ENCODE data around the gene ITPR3. TPM values are rescaled to one million over a fixed set of nuclear protein-coding genes. Genes with fewer than 3 reads are reported as not detected.

ITPR3 gene
- total RNA-seq, 4 donors from 2014 or later, result 11.8 to 25.0 (median 19.6) TPM

GRCh38 chr6:33577106-33577535 is 44.0 kb upstream of the ITPR3 start:
- H3K4me3 ChIP-seq, result no peak overlapping the region
- H3K27ac ChIP-seq, result peak overlapping the region in 3 of 4 donors; percentile 38 to 87 (median 66)
- WGBS, 2 donors (ENCODE audit: low coverage in 1 of 2), result 41 to 80% methylated on average over 1 to 5 of the region's 9 CpGs
- H3K9me3 ChIP-seq, result no peaks in the 10 kb centered on the region
- ATAC-seq, result peak; percentile 38
- H3K4me1 ChIP-seq, result peaks cover 0 to 34% (median 21%) of the 10 kb centered on the region in 3 donors
- no peaks in the 10 kb centered on the region for H3K27me3 ChIP-seq
- TF ChIP-seq POLR2A (IDR thresholded peaks at IDR 0.05), result no peak
- TF ChIP-seq EP300 (IDR thresholded peaks at IDR 0.05), result no peak
- peaks cover 0 to 59% of the 10 kb centered on the region in 2 donors for H3K36me3 ChIP-seq

DNA sequence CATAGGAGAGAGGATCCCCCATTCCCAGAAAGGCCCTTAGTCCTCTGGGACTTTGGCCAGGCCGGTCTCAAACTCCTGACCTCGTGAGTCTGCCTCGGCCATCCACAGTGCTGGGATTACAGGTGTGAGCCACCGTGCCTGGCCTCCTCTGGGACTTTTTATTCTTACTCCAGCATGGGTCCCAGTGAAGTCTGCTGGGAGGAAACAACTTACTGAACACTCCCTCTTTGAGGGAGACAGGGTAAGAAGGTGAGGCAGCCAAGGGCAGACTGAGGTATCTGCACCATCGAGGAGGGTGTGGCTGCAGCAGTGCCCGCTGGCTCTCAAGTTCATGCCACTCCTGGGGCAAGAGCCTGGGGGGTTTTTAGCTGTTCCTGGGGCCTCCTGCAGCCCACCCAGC is 43.4 kb upstream of the ITPR3 start:
- ATAC-seq, result no peak
- peaks cover 0 to 54% of the 10 kb centered on the region in 2 donors for H3K36me3 ChIP-seq
- H3K4me3 ChIP-seq, result no peak overlapping the region
- TF ChIP-seq POLR2A (IDR thresholded peaks at IDR 0.05) (no peak), POLR2AphosphoS5 (IDR thresholded peaks at IDR 0.05) (no peak), EP300 (IDR thresholded peaks at IDR 0.05) (no peak), CTCF (IDR thresholded peaks at IDR 0.05) (no peak)
- H3K4me1 ChIP-seq, result peaks cover 0 to 33% (median 21%) of the 10 kb centered on the region in 3 donors
- no peaks in the 10 kb centered on the region for H3K9me3 ChIP-seq
- peak overlapping the region in 3 of 4 donors; percentile 38 to 87 (median 66) for H3K27ac ChIP-seq
- 80% methylated on average over 2 of the region's 6 CpGs; no CpG with 5 or more reads in 1 of the 2 donors for WGBS, 2 donors (ENCODE audit: low coverage in 1 of 2)
- no peaks in the 10 kb centered on the region for H3K27me3 ChIP-seq

GRCh38 chr6:33578164-33578563 is 43.0 kb upstream of the ITPR3 start:
- Histone ChIP-seq H3K9me3 (no peaks in the 10 kb centered on the region), H3K27ac (peak overlapping the region in 2 of 4 donors; percentile 38 to 87)

DNA sequence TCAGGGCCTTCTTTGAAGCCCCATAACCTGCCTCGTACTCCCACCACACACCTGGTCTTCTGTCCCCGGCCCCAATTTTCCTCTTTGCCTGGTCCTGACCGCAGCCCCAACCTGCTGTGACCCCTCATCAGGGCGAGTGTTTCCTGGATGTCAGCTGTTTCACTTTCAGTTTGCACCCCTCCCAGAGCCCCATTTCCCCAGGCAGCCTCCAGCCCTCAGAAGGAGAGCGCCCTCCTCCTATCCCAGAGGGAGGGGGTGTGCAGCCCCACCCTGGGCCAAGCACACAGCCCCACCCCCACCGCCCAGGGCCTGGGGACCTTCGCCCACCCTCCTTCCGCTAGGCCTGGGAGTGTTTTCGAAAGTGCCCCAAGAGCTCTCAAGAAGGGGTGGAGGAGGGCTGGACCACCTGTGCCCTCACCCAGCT is 42.5 kb upstream of the ITPR3 start:
- Histone ChIP-seq H3K36me3 (peaks cover 0 to 45% of the 10 kb centered on the region in 2 donors), H3K4me1 (peaks cover 0 to 33% (median 21%) of the 10 kb centered on the region in 3 donors), H3K27ac (peak overlapping the region in 3 of 4 donors; percentile 23 to 87 (median 87)), H3K4me3 (peak overlapping the region in 1 of 2 donors; percentile 82), H3K9me3 (no peaks in the 10 kb centered on the region), H3K27me3 (no peaks in the 10 kb centered on the region)
- TF ChIP-seq POLR2A (IDR thresholded peaks at IDR 0.05), result no peak
- no peak for TF ChIP-seq CTCF (IDR thresholded peaks at IDR 0.05)
- no peak for TF ChIP-seq POLR2AphosphoS5 (IDR thresholded peaks at IDR 0.05)
- no peak for TF ChIP-seq EP300 (IDR thresholded peaks at IDR 0.05)
- no peak for ATAC-seq
- WGBS, 2 donors (ENCODE audit: low coverage in 1 of 2), result 73% methylated on average over 4 of the region's 9 CpGs; no CpG with 5 or more reads in 1 of the 2 donors

More at GRCh38 chr6:33578164-33578563, 43.0 kb upstream of the ITPR3 start:
- Histone ChIP-seq H3K36me3 (peaks cover 0 to 50% of the 10 kb centered on the region in 2 donors), H3K27me3 (no peaks in the 10 kb centered on the region), H3K4me1 (peaks cover 0 to 33% (median 21%) of the 10 kb centered on the region in 3 donors), H3K4me3 (peak overlapping the region in 1 of 2 donors; percentile 82)
- 100% methylated on average over 1 to 5 of the region's 7 CpGs for WGBS, 2 donors (ENCODE audit: low coverage in 1 of 2)
- ATAC-seq, result no peak
- TF ChIP-seq POLR2A (IDR thresholded peaks at IDR 0.05) (no peak), POLR2AphosphoS5 (IDR thresholded peaks at IDR 0.05) (no peak)

- Histone ChIP-seq H3K36me3 (peaks cover 0 to 31% of the 10 kb centered on the region in 2 donors), H3K27ac (peak within 1 kb of the TSS; percentile 60 to 90 (median 87)), H3K4me1 (peaks cover 0 to 33% (median 21%) of the 10 kb centered on the region in 3 donors), H3K9me3 (no peaks in the 10 kb centered on the region), H3K4me3 (peak within 1 kb of the TSS; percentile 82 to 86), H3K27me3 (no peaks in the 10 kb centered on the region)
- peak in 3 of 4 experiments; percentile 59 to 60 (median 59) for TF ChIP-seq CTCF (IDR thresholded peaks at IDR 0.05)
- TF ChIP-seq EP300 (IDR thresholded peaks at IDR 0.05), result no peak
- peak; percentile 66 for TF ChIP-seq POLR2AphosphoS5 (IDR thresholded peaks at IDR 0.05)
- TF ChIP-seq POLR2A (IDR thresholded peaks at IDR 0.05), result peak in 1 of 2 donors; percentile 62
- WGBS, 2 donors (ENCODE audit: low coverage in 1 of 2), result 28% methylated on average over 4 of the region's 24 CpGs; no CpG with 5 or more reads in 1 of the 2 donors
- ATAC-seq, result peak; percentile 97
These were observed 41.1 kb upstream of the ITPR3 start, which contains the start of gene BAK1 for GRCh38 chr6:33579828-33580714. BAK1 (minus strand) TSS chr6:33580276; CDS start chr6:33577604, 2,672 bp downstream.
